ENCODE results near the gene VPS13D.
A peak's percentile ranks its signal among the peaks of the same experiment; 100 is the strongest.

Gene VPS13D

GRCh38 chr1:12542616-12543592 is 313.1 kb downstream of the VPS13D start:
- DNase-seq = peak; percentile 74

GRCh38 chr1:12543740-12544154 is 313.9 kb downstream of the VPS13D start:
- DNase-seq = no peak

GRCh38 chr1:12544357-12544756 is 314.5 kb downstream of the VPS13D start:
- DNase-seq = no peak

DNA sequence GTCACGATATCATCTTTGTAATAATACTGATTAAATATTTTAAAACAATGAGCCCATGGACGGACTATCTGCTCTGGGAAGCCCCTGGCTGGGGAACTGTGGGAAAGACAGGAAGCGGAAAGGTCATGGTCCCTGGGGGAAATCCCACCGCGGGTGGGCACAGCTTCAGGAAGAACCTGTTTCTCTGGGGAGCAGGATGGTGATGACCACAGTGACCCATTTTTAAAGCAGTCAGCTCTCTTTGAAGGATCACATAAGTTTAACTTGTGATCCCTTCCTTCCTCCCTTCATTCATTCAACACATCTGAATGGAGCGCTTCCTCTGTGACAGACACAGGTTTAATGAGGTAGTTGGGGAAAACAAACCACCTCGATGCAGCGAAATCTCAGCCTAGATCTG is 315.2 kb downstream of the VPS13D start:
- DNase-seq = no peak

- DNase-seq = no peak
Measured at GRCh38 chr1:12546771-12547585, 317.1 kb downstream of the VPS13D start.

DNA sequence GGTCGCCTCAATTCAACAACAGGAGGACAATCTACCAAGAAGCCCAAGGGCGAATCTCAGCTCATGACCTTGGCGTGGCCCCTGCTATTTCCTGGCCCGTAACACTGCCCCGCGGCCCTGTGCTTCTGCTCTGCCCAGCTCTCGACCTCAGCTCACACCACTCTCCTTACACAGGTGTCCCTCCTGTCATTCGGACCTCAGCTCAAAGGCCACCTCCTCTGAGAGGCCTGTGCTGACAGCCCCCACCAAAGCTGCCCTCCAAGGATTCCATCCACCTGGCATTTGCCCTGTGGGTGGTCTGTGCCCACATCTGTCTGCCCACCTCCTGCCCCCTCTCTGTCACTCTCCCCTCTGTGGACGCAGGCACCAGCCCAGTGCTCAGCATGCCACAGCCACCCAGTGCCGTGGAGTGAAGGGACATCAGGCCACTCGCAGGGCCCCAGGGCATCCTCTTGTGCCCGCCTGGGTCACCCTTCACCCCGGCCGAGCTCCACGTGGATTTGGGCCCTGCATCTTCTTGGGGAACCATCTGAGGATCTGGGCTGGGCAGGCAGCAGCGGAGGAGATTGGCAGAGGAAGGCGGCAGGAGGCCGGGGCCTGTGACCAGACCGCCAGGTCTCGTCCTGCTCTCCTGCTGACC is 317.9 kb downstream of the VPS13D start:
- no peak for DNase-seq

DNA sequence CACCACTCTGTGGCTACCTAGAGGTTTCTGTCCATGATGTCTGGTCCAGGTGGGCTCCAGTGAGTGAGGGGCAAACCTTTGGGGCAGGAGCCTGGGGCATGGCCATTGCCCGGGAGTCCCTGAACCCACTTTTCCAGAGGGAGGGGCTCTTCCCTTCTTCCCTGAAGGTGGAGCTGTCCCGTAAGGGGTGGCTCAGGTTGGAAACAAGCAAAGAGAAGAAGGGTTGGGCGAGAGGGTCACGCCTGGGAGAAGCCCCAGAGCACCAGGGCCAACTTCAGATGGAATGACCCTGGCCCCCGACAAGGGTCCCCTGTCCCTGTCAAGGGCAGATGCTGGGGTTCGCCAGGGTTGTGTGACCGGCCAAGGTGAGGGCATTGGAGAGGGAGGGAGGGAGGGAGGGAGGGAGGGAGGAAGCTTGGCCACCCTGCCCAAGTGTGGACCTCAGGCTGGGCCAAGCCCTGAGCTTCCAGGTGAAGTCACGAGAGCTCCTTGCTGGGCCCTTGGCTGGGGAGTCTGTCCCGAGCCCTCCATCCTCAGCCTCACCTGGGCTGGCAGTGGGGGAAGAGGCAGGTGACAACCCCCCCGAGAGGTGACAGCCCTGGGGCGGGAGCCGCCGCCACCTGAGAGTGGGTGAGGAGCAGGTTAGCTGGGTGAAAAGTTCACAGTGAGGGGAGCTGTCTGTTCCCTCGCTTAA is 318.6 kb downstream of the VPS13D start:
- no peak for DNase-seq

DNA sequence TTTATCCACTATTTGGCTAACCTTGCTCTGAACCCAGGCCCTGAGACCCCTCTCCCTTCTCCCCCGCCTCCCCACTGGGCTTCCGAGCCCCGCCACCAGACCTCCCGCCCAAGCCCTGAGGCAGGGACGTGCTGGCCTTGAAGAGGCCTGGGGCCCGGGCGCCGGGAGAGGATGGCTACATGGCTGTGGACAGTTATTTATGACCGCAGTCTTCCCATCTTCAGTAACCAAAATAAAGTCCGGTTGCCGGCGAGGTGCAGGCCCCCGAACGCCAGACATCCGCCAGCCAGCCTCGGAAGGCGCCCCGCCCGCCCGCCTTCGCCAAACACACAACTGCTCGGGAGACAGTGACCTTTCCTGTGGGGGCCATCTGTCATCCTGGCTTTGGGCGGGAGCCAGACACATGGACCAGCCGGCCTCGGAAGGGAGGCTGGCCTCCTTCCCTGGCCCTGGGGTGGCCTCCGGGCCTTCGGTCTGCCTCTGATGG is 319.2 kb downstream of the VPS13D start:
- no peak for DNase-seq

DNA sequence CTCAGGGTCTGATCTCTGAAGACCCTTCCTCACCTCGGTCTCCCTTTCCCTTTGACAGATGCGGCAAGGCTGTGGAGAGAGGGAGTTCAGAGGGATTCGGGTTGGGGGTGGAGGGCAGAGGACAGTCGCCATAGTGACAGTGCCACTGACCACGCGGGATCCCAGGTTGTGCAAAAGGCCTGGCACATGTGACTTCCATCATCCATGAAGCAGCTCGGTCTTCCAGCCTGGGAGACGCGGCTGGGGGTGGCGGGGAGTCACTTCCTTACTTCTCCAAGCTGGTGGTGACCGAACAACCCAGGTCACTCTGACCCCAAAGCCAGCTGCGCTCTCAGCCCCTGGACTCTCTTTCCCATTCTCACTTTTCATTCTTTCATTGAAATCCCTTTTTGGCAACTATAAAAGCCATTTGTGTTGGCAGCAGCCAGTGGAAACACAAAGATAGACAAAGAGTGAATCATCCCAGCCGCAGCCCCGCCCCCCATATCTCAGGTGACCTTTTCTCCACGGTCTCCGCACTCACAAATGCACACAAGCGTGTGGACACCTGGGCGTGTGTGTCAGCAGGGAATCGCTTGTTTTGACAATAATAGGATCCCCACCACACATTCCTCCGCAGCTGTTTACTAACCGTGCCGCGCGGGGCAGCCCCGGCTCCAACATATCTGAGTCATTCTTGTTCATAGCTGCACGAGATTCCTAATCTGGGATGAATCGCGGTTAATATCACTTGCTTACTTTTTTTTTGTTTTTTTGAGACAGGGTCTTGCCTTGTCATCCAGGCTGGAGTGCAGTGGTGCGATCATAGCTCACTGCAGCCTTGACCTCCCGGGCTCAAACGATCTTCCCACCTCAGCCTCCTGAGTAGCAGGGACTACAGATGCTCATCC is 319.9 kb downstream of the VPS13D start:
- no peak for DNase-seq

- no peak for DNase-seq
Measured at GRCh38 chr1:12551584-12551983, 321.8 kb downstream of the VPS13D start.

DNA sequence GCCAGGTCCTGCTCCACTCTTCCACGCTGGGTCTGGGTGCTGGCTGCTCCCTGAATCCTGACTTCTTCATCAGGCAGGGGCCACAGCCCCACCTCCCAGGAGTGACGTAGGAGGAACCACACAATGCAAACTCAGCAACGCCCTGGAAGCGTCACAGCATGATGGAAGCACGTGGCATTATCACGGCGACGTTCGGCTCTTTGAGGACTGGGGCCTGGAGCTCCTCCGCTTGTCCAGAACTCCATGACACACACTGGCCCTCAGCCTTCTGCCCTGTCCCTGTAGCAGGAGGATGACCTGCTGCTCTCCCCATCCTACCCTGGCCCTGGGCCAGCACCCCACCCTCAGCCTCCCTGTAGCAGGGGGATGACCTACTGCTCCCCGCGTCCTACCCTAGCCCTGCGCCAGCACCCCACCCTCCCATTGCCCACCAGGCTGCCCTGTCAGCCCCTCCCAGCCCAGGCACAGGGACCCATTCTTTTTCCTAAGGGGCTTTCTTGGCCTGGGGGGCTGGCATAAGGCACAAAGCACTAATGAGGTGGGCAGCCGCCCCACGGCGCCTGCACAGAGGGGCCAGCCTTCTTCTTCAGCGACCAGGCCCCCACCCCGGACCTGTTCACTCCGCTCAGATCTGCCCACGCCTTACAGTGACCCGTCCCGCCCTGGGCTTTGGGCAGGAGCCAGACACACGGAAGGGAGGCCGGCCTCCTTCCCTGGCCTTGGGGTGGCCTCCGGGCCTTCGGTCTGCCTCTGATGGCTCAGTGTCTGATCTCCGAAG is 322.5 kb downstream of the VPS13D start:
- DNase-seq = no peak

- no peak for DNase-seq
Measured at GRCh38 chr1:12552951-12553921, 323.4 kb downstream of the VPS13D start.

GRCh38 chr1:12553963-12554362 is 324.1 kb downstream of the VPS13D start:
- no peak for DNase-seq

DNA sequence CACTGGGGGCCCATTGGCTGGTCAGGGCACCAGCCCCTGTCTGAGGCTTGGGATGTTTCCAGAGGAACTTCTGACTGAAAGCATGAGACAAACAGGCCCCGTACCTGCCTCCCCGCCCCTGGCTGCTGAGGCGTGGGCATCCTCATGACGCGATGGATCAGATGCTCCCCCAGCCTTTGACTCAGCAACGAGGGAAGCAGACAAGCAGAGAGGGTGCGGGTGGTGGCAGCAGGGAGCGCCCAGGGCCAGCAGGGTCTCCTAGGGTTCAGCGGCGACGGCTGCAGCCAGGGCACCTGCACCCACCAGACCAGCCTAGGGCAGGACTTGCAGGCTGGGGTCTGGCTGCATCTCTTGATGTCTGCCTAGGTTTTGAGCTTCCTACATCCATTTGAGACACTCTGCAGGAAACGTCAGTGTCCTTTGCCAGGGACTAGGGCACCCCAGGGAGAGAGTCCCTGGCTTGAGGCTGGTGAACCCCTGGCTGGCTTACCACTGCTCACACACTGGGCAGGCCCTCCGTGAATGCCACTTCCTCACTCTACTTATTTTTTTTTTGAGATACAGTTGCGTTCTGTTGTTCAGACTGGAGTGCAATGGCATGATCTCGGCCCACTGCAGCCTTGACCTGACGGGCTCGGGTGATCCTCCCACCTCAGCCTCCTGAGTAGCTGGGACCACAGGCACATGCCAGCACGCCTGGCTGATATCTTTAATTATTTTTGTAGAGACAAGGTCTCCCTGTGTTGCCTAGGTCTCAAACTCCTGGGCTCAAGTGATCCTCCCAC is 324.9 kb downstream of the VPS13D start:
- DNase-seq = no peak

- no peak for DNase-seq
Measured at GRCh38 chr1:12555411-12556367, 325.9 kb downstream of the VPS13D start.

DNA sequence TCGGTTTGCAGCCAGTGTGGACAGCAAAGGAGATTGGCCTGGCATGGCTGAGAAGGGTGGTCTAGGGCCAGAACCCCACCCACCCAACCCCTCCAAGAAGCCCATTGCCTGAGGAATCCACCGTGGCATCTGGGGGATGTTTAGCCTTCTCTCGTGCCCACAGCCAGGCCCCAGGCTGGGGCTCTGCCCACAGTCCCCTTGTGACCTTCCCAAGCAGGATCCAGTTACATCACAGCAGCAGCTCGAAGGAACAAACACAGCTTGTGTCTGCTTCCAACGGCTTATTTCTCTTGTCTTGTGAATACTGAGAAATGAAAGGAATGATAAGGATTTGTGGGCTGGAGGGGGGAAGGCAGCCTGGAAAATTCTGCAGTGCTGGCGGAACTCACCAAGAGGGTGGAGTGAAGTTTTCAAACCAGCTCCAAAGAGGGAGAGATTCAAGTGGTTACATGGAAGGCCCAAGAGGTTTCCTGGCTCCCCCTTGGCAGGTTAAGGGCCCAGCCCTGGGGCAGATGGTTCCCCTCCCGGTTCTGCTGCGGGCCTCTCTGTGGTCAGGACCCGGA is 326.6 kb downstream of the VPS13D start:
- DNase-seq = no peak
